T-helper 1 cell treated with Interleukin-12 subunit alpha and Interleukin-12 subunit beta and Interleukin-4 antibody, amounts not matched to agents 30 ng/mL and 1 ng/mL, for 36 hours (primary cell): ENCODE data around the gene MALL. TPM values are rescaled to one million over a fixed set of nuclear protein-coding genes. Genes with fewer than 3 reads are reported as not detected.
"Not testable (repeated sequence)": the region's sequence is repeated elsewhere in the genome, so short reads cannot be mapped to it uniquely, and the experiment has no call there.

Source experiments
- intact Hi-C: fragments of 100-400 bp; cut with micrococcal nuclease; formaldehyde crosslinking; loops from one replicate; pipeline ENCODE4 v1.15.1; 2024
- total RNA-seq: library from RNA; stranded (reverse); gene quantifications from 2 replicates; pipeline ENCODE4 v1.2.3, GENCODE V29; 2022

Gene MALL
- total RNA-seq, 1 donor from 2014 or later, result not detected

DNA sequence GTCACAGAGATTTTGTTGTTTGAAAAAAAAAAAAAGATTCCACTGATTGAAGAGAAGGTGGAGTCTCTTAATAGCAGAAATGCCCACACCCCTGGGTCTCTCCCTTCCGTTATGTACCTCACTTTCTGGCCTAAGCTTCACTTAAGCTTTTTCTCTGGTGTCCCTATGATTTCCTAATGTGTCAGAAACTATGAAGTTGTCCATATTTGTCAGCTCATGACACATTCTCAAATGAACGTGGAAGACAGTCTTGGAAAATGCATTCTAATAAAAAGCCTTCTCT, 5.4 kb upstream of the MALL start:
- intact Hi-C loops, result no loop called here

GRCh38 chr2:110120171-110121051, 4.8 kb upstream of the MALL start:
- intact Hi-C loops, result no loop called here

GRCh38 chr2:110116033-110116710, 550 bp upstream of the MALL start:
- intact Hi-C loops, result no loop called here

DNA sequence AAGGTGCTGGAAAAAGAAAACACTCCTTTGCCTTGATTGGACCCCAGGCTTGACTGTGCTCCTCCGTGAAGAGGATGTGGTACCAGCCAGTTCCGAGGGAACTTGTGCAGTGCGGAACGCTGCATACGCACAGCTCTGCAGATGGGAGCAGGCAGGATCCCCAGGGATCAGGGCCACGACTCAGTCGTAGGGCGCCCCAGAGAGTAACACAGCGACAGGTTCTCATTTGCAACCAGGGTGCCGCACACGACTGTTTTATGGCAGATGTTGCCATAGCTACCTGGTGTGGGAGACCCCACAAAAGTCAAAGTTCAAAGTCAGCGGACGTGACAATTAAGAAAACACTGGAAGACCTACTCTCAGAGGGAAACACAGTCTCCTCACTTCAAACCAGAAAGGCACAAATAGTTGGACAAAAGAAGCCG, 779 bp downstream of the MALL start:
- intact Hi-C loops, result loop anchor here (1.0 kb wide), 1 partner anchor 42 kb away; no protein-coding TSS in a partner anchor

DNA sequence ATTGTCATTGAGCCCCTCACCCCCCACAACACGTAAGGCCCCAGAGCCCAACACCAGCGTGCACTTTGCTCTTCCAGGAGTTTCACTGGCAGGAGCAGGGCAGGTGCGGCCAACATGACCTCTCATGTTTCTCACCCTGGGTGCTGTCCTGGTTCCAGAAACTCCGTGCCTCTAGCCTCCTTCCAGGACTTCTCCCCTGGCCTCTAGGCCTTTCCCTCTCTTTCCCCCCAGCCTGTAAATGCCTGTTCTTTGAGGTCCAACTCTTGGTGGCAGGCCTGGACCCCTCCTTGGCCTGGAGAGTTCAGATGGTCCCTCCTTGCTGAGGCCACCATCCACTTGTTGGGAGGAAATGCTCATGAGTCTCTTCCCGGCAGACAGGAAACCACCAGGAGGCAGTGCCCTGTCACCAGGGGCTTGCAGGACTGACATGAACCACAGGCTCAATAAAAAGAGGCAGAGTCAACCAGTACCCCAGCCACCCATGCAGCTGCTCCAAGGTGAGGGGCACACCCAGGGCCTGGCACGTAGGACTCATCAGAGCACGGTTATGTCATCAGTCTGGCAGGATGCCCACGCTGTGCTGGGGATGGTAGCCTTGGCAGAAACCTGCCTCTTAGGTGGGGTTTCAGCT, 1.5 kb downstream of the MALL start:
- intact Hi-C loops, result loop anchor here (1.0 kb wide), 1 partner anchor 43 kb away; no protein-coding TSS in a partner anchor

DNA sequence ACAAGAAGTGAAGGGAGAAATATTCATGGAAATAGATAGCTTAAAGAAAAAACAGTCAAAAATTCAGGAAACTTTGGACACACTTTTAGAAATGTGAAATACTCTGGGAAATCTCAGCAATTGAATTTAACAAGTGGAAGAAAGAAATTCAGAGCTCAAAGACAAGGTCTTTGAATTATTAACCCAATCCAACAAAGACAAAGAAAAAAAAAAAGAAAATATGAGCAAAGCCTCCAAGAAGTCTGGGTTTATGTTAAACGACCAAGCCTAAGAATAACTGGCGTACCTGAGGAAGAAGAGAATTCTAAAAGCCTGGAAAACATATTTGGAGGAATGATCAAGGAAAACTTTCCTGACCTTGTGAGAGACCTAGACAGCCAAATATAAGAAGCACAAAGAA, 7.3 kb downstream of the MALL start:
- intact Hi-C loops, result not testable (repeated sequence)

- intact Hi-C loops, result no loop called here
Measured at GRCh38 chr2:110107092-110108079, 8.2 kb downstream of the MALL start.

DNA sequence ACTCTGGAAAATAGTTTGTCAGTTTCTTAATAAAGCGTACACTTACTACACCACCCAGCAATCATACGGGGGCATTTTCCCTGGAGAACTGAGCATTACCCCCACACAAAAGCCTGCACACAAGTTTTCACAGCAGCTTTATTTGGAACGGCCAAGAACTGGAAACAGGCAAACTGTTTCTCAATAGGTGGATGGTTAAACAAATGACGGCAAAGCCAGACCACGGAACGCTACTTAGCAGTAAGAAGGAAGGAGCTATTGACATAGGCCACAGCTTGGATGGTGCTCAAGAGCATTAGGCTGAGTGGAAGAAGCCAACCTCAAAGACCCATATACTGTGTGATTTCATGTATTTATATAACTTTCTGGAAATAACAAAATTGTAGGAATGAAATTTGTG, 9.0 kb downstream of the MALL start:
- intact Hi-C loops, result no loop called here

- intact Hi-C loops, result no loop called here
Measured at GRCh38 chr2:110105608-110106467, 9.8 kb downstream of the MALL start.

GRCh38 chr2:110105183-110105582, 10.4 kb downstream of the MALL start:
- intact Hi-C loops, result no loop called here

DNA sequence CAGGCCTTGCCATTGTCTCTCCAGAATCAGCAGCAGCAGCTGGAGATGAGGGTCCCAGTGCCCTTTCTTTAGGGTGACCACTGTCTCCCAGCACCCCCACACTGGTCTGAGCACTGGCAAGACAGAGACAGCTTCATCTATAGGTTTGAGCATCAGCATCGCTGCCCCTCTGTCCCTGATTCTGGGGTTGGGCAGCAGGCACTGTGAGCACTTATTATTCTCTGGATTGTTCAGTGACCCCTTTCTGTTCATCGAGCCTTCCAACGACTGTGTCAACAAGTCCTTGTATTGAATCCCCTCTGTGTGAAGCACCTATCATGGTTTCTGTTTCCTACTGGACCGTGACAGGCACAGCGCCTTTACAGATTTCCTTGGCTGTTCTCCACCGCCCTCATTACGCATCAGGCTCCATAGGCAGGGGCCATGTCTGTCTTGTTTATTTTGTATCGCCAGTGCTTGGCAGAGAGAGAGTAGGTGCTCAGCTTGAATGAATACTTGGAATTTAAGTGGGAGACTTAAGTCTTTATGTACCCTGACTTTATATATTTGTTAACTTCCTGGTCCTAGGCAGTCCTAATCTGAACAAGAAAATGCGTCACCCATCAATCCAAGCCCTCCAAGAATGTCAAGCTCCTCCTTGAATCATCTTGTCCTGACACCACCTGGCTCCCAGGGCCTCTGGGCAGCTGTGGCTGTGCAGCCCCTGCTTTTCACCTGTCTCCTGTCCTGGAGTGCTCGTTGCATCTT, 11.4 kb downstream of the MALL start:
- intact Hi-C loops, result no loop called here

DNA sequence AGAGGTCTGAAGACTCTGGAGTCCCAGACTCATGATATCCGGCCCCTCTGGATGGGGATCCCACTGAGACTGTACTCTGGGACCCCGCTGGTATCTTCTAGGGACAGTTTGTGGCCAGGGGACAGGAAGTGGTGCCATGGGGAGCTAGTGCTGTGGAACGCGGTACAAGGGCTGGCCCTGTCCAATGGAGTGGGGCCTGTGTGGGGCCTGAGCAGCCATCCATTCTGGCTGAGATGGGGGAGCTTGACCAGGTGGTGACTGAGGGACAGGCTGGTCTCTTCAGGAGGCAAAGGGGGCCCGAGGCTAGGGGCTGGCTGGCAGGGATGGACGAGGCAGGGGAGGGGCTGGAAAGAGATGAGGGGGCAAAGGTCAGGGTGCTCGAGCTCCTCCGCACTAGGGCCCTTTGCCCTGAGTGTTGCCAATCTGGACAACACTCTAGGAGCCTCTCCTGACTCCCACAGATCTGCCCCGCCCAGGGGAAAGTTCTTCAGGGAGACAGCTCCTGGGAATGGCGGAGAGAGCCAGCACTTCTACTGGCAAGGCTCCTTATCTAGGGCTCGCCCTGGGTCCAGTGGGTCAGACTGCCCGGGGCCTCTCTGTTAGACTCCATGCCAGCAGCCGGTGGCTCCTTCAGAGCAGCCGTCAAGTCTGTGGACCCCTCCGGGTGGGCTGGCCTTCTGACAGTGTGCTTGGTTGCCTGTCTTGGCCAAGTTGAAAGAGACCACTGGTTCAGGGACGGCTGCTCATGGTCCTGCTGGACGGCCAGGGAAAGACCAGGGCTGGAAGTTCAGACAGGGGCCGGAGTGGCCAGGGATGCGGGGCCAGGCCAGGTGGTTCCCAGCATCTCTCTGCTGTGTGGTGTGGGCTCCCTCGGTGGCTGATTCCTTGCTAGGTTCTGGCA, 12.3 kb downstream of the MALL start:
- intact Hi-C loops, result no loop called here

GRCh38 chr2:110101901-110102803, 13.5 kb downstream of the MALL start:
- intact Hi-C loops, result no loop called here

- intact Hi-C loops, result no loop called here
Measured at GRCh38 chr2:110101280-110101844, 14.3 kb downstream of the MALL start.

GRCh38 chr2:110100880-110101279, 14.7 kb downstream of the MALL start:
- intact Hi-C loops, result not testable (repeated sequence)

- intact Hi-C loops, result no loop called here
Measured at GRCh38 chr2:110100480-110100879, 15.1 kb downstream of the MALL start.
